SU-DHL-6 (cell line): ENCODE measurements around the gene AGBL2.

ENCODE experiments used
- H2AFZ ChIP-seq: fragments of 200-600 bp; sonication (generic); 2 replicates; pipeline ENCODE4 v1.6.1; 2014; ENCODE audit warnings: low read depth, mild to moderate bottlenecking, moderate library complexity, mixed read lengths, antibody characterized with exemption, low read length; ENCODE audit not compliant: severe bottlenecking
- H3F3A ChIP-seq: fragments of 200-600 bp; shearing (Covaris generic); 2 replicates; pipeline ENCODE4 v1.6.0; 2016; ENCODE audit warnings: antibody characterized with exemption, mild to moderate bottlenecking; ENCODE audit not compliant: insufficient read depth
- H3K27ac ChIP-seq: fragments of 200-600 bp; sonication (generic); 2 replicates; pipeline ENCODE4 v1.5.1; 2016; ENCODE audit warnings: low read depth, mild to moderate bottlenecking, low read length, moderate library complexity, mixed read lengths
- H3K27me3 ChIP-seq: fragments of 200-600 bp; sonication (generic), shearing (Covaris generic); 2 replicates; pipeline ENCODE4 v1.6.0; 2014; ENCODE audit warnings: mild to moderate bottlenecking, low read length
- H3K36me3 ChIP-seq: fragments of 200-600 bp; sonication (generic); 2 replicates; pipeline ENCODE4 v1.6.1; 2014; ENCODE audit warnings: mild to moderate bottlenecking, low read length, mixed read lengths
- H3K4me2 ChIP-seq: fragments of 300-600, 200-600 bp; shearing (Covaris generic), sonication (generic); 2 replicates; pipeline ENCODE4 v1.6.0; 2014; ENCODE audit warnings: low read length, low read depth, mild to moderate bottlenecking; ENCODE audit not compliant: poor library complexity, severe bottlenecking
- H3K4me3 ChIP-seq: fragments of 200-600 bp; sonication (generic); 2 replicates; pipeline ENCODE4 v1.5.1; 2014; ENCODE audit warnings: antibody characterized with exemption, low read length, mild to moderate bottlenecking, mixed read lengths; ENCODE audit not compliant: insufficient read depth, poor library complexity, severe bottlenecking
- H3K79me2 ChIP-seq: fragments of 200-600 bp; sonication (generic); 2 replicates; pipeline ENCODE4 v1.6.1; 2014; ENCODE audit warnings: mild to moderate bottlenecking, low read length, moderate library complexity; ENCODE audit not compliant: insufficient read depth
- H3K9ac ChIP-seq: fragments of 200-600 bp; sonication (generic); 2 replicates; pipeline ENCODE4 v1.7.0; 2014; ENCODE audit warnings: mild to moderate bottlenecking, low read length
- H3K9me2 ChIP-seq: fragments of 200-600 bp; sonication (generic); replicated peaks from 2 replicates; pipeline ENCODE4 v1.6.1; 2014; ENCODE audit warnings: low read length; ENCODE audit not compliant: insufficient read depth
- H3K9me3 ChIP-seq: fragments of 200-600 bp; sonication (generic); 2 replicates; pipeline ENCODE4 v1.6.1; 2014; ENCODE audit warnings: low read length, mixed read lengths; ENCODE audit not compliant: insufficient read depth
- H4K20me1 ChIP-seq: fragments of 200-600 bp; sonication (generic); 2 replicates; pipeline ENCODE4 v1.6.1; 2014; ENCODE audit warnings: low read depth, mild to moderate bottlenecking, antibody characterized with exemption, low read length, moderate library complexity, mixed read lengths
- EZH2phosphoT487 ChIP-seq: fragments of 200-600 bp; sonication (generic), shearing (Covaris generic); conservative IDR thresholded peaks from 2 replicates; pipeline ENCODE4 v1.6.1; 2018; ENCODE audit warnings: mild to moderate bottlenecking, antibody characterized with exemption, low read length, moderate library complexity, mixed read lengths
- TF ChIP-seq, protein P1 (sequence below): fragments of 200-600 bp; sonication (generic); IDR thresholded peaks from one replicate; pipeline ENCODE4 v1.5.1; 2017; ENCODE audit warnings: antibody characterized with exemption, mild to moderate bottlenecking, low read length, moderate library complexity; ENCODE audit not compliant: insufficient read depth, poor library complexity, severe bottlenecking

AGBL2 gene

DNA sequence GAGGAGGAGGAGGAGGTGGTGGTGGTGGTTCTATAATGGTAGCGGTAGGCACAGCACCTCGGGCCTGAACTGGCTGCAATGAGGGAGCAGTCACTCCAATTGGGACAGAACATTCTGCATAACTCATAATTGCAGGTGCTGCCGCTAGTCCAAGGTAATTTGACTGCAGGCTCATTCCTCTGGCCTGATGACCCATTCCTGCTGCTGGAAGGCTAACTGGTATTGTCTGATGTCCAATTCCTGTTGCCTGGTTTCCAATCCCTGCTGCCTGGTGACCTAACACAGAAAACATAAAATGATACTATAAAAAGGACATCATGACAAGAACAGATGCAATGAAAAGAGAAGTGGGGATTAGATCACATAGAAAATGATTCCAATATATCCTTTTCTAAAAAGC, 7.9 kb upstream of the AGBL2 start:
- TF ChIP-seq EZH2phosphoT487, result no peak
- TF ChIP-seq, protein P1, sequence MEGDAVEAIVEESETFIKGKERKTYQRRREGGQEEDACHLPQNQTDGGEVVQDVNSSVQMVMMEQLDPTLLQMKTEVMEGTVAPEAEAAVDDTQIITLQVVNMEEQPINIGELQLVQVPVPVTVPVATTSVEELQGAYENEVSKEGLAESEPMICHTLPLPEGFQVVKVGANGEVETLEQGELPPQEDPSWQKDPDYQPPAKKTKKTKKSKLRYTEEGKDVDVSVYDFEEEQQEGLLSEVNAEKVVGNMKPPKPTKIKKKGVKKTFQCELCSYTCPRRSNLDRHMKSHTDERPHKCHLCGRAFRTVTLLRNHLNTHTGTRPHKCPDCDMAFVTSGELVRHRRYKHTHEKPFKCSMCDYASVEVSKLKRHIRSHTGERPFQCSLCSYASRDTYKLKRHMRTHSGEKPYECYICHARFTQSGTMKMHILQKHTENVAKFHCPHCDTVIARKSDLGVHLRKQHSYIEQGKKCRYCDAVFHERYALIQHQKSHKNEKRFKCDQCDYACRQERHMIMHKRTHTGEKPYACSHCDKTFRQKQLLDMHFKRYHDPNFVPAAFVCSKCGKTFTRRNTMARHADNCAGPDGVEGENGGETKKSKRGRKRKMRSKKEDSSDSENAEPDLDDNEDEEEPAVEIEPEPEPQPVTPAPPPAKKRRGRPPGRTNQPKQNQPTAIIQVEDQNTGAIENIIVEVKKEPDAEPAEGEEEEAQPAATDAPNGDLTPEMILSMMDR, result no peak
- Histone ChIP-seq H3K9me2 (no peaks in the 10 kb centered on the region), H3K9me3 (no peaks in the 10 kb centered on the region), H2AFZ (no peak overlapping the region), H3F3A (peaks cover 13% of the 10 kb centered on the region; the same call in 1 of the 2 replicates), H3K4me2 (no peak overlapping the region), H4K20me1 (no peaks in the 10 kb centered on the region), H3K79me2 (no peaks in the 10 kb centered on the region), H3K4me3 (no peak overlapping the region), H3K27ac (no peak overlapping the region), H3K9ac (no peak overlapping the region), H3K36me3 (peaks cover 29% of the 10 kb centered on the region; the same call in 1 of the 2 replicates), H3K27me3 (no peaks in the 10 kb centered on the region)

DNA sequence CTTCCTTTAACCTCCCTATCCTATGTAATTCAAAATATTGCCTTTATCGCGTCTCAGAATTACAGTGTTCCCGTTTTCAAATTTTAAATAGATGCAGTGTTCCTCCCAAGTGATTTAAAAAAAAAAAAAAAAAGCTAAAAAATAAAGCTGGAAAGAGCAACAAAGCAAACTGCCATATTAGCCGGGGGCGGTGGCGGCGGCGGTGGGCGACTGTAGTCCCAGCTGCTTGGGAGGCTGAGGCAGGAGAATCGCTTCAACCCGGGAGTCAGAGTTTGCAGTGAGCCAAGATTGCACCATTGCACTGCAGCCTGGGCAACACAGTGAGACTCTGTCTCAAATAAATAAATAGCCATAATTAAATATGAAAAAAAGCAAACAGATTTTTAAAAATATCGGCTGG, 5.5 kb upstream of the AGBL2 start:
- no peak for TF ChIP-seq EZH2phosphoT487
- TF ChIP-seq, protein P1, result no peak
- Histone ChIP-seq H3K36me3 (peaks cover 26% of the 10 kb centered on the region; the same call in 1 of the 2 replicates), H3K9ac (no peak overlapping the region), H3K9me3 (no peaks in the 10 kb centered on the region), H3K4me3 (no peak overlapping the region), H3K27me3 (no peaks in the 10 kb centered on the region), H3K9me2 (no peaks in the 10 kb centered on the region), H3K27ac (no peak overlapping the region), H3K4me2 (no peak overlapping the region), H4K20me1 (no peaks in the 10 kb centered on the region), H3F3A (peaks cover 29% of the 10 kb centered on the region), H3K79me2 (no peaks in the 10 kb centered on the region), H2AFZ (no peak overlapping the region)

DNA sequence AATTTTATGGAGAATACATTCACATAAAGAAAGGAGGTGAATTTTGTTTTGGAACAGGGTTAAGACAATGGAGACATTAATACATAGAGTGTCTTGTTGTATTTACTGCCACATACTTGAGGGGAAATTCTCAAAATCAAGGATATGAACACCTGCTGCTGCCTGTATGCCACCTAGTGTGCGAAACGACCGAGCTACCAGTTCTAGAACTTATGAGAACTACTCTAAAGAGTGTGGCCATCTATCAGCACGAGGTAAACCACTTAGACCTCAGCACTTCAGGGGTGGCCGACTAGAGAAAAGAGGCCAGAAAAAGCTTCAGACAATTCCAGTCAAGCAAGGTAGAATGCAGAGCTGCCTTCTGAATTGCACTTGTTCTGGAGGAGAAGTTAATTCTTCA, 1.5 kb upstream of the AGBL2 start:
- Histone ChIP-seq H3F3A (peaks cover 29% of the 10 kb centered on the region), H3K4me2 (no peak overlapping the region), H3K4me3 (no peak overlapping the region), H3K9me2 (no peaks in the 10 kb centered on the region), H3K9me3 (no peaks in the 10 kb centered on the region), H2AFZ (no peak overlapping the region), H3K9ac (no peak overlapping the region), H3K27ac (peak overlapping the region; percentile 43), H3K36me3 (peaks cover 16% of the 10 kb centered on the region; the same call in 1 of the 2 replicates), H3K79me2 (no peaks in the 10 kb centered on the region), H3K27me3 (no peaks in the 10 kb centered on the region), H4K20me1 (no peaks in the 10 kb centered on the region)
- TF ChIP-seq EZH2phosphoT487, result no peak
- TF ChIP-seq, protein P1, result no peak
